NCI-H128 (cell line): ENCODE data around the gene WDR73.

Experiments used
- DNase-seq: peaks from one replicate; lab custom pipeline; 2025; ENCODE audit not compliant: unreplicated experiment; lab: John Stamatoyannopoulos, UW

WDR73 gene

DNA sequence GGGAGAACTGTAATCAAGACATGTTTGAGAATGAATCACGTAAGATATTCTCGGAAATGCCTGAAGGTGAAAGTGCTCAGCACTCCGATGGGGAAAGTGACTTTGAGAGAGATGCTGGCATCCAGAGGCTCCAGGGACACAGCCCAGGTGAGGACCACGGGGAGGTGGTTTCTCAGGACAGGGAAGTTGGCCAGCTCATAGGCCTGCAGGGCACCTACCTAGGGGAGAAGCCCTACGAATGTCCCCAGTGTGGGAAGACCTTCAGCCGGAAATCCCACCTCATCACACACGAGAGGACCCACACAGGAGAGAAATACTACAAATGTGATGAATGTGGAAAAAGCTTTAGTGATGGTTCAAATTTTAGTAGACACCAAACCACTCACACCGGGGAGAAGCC, 33.5 kb downstream of the WDR73 start:
- no peak for DNase-seq

DNA sequence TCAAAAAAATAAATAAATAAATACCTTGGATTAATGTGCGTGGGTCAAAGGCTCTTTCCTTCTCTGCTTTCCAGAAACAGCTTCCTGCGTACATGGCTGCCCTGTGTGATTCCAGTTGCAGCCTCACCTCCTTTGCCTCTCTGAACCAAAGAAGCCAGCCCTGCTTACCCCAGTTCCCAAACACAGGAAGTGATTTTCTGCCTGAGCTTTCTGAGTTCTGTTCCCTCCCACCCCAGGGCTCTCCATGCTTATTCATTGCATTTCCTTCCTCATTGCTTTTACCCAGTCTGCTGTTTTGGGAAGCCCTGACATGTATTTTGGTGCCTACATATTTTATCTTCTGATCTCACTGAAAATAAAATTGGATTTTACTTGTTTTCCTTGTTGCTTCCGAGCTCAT, 37.8 kb downstream of the WDR73 start:
- no peak for DNase-seq

GRCh38 chr15:84611631-84612030, 42.5 kb downstream of the WDR73 start:
- no peak for DNase-seq

GRCh38 chr15:84609818-84610525, 44.1 kb downstream of the WDR73 start:
- no peak for DNase-seq

GRCh38 chr15:84608707-84609284, 45.3 kb downstream of the WDR73 start:
- no peak for DNase-seq

- no peak for DNase-seq
Measured at GRCh38 chr15:84606653-84607120, 47.4 kb downstream of the WDR73 start.

GRCh38 chr15:84605554-84605882, 48.6 kb downstream of the WDR73 start:
- DNase-seq = no peak

DNA sequence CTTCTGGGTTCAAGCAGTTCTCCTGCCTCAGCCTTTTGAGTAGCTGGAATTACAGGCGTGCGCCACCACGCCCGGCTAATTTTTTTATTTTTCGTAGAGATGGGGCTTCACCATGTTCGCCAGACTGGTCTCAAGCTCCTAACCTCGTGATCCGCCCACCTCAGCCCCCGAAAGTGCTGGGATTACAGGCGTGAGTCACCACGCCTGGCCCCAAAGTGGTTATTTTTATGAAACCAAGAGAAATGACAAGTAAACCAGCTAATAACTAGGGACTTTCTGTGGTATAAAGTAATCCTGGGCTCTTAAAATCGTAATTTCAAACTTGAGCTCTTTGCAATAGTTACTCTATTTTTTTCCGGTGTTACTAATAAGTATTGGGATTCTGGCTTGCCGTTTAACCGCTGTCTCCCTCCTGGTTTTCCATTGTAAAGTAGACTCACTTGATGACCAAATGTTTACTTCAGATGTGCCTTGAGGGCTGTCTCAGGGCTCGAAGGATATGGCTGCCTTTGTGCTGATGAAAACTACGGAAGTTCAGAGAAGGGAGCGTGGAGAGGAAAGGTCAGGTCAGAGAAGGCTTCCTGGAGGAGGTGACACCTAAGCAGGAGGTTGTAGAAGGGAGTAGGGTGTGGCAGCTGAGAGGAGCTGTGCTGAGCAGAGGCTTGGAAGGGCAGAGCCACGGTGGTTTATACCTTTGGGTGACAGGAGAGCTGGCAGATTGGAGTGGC, 49.1 kb downstream of the WDR73 start:
- DNase-seq = no peak

GRCh38 chr15:84603630-84604379, 50.3 kb downstream of the WDR73 start:
- DNase-seq = no peak

DNA sequence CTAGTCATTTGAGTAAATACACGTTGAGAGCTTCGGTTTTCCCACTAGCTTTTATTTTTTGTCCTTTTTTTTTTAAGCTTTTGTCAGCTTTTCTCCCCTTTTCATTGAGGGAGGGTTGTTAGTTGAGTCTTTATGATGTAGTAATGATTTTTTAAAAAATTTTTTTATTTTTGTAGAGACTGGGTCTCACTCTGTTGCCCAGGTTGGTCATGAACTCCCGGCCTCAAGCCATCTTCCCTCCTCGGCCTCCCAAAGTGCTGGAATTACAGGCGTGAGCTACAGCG, 52.6 kb downstream of the WDR73 start:
- DNase-seq = no peak

- peak; percentile 67 for DNase-seq
Measured at GRCh38 chr15:84600687-84601554, 53.2 kb downstream of the WDR73 start, which contains the start of gene ZSCAN2. Gene ZSCAN2, plus strand, starts transcription at chr15:84601009. Its CDS starts 2,919 bp downstream, at chr15:84603928.

DNA sequence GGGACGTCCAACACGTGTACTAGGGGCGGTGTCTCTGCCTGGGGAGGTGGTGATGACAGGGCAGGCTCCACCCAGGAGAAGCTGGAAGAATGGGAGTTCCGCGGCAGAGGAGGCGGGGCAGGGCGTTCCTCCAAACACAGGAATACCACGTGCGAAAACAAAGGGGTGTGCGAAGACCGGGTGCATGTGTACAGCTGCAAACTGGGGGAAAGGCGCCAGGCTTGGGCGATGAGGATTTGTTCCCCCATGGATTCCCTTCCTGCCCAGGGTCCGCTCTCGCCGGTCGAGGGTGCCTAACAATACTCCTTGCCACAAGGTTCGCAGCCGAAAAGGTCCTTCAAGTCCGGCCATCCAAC, 53.8 kb downstream of the WDR73 start:
- peak; percentile 18 for DNase-seq

DNA sequence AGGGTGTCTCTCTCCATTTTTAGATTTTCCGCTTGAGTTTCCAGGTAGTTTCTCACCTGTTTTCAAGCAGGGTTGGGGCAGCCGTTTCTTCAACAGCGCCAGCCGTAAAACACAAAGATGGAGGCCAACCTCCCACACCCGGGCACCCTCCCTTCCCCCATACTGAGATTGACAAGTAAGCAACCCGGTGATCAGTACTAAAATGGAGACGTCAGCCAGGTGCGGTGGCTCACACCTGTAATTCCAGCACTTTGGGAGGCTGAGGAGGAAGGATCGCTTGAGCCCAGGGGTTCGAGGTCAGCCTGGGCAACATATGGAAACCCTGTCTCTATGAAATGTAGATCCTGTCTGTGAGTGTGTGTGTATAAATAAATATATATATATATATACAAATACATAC, 54.2 kb downstream of the WDR73 start:
- DNase-seq = no peak

- DNase-seq = no peak
Measured at GRCh38 chr15:84598993-84599392, 55.1 kb downstream of the WDR73 start.

DNA sequence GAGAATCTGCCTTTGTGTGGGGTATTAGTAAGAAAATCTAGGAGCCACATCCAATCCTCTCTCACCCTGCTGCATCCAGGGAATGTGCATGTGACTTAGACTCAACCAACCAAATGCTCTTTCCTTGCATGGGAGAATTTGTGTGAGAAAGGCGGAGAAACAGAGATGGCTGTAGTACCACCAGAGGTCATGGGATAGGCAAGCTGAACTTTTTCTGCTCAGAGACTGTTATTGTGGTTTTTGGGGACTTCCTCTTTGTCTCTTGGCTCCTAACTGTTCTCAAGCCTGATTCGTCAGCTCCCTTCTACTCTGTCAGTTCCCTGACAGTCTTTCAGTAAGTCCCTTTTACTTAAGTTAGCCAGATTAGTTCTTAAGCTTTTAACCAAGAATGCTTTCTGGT, 55.8 kb downstream of the WDR73 start:
- no peak for DNase-seq

DNA sequence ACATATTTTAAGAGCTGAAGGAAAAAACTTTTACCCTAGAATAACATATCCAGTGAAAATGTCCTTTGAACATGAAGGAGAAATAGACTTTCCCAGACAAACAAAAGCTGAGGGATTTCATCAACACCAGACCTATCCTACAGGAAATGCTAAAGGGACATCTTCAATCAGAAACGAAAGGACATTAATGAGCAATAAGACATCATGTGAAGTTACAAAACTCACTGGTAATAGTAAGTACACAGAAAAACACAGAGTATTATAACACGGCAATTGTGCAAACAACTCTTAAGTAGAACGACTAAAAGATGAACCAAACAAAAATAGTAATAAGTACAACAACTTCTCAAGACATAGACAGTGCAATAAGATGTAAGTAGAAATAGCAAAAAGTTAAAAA, 56.8 kb downstream of the WDR73 start:
- no peak for DNase-seq

DNA sequence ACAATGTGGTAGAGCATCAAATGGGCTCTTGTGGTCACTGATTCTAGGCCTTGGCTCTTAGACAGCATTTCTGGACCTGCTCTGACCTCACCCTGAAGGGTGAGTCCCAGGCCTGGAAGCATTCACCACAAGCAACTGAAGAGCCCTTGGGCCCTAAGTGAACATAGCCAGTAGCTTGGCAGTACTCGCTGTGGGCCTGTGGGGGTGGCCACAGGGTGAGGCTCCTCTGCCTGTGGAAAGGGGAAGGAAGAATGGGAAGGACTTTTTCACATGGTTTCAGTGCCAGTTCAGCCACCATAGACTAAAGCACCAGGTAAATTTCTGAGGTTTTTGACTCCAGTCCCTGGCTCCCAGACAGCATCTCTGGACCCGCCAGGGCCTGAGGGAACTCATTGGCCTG, 58.4 kb downstream of the WDR73 start:
- DNase-seq = no peak

DNA sequence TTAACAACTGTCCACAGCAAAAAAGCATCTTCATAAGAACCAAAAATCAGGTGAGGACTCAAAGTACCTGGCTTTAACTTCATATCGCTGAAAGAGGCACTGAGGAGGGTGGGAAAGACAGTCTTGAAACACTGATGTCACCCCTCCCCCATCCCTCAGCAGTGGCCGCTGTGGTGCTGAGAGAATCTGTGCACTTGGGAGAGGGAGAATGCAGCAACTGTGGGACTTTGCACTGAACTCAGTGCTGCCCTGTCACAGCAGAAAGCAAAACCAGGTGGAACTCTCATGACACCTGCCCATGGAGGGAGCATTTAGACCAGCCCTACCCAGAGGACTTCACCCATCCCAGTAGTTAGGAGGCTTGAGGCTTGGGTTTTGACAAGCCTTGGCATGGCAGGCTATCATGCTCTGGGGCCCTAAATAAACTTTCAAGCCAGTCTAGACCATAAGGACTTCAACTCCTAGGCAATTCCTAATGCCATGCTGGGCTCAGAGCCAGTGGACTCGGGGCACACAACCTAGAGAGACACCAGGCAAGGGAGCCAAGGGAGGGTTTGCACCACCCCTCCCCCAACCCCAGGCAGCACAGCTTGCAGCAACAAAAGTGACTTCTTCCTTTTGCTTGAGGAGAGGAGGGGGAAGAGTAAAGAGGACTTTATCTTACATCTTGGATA, 59.3 kb downstream of the WDR73 start:
- DNase-seq = no peak

- DNase-seq = no peak
Measured at GRCh38 chr15:84591815-84592214, 62.3 kb downstream of the WDR73 start.

GRCh38 chr15:84590406-84590805, 63.7 kb downstream of the WDR73 start:
- DNase-seq = no peak
